ENCODE results near the gene XCR1.
"Not testable (repeated sequence)": the region's sequence is repeated elsewhere in the genome, so short reads cannot be mapped to it uniquely, and the experiment has no call there.

Gene XCR1

DNA sequence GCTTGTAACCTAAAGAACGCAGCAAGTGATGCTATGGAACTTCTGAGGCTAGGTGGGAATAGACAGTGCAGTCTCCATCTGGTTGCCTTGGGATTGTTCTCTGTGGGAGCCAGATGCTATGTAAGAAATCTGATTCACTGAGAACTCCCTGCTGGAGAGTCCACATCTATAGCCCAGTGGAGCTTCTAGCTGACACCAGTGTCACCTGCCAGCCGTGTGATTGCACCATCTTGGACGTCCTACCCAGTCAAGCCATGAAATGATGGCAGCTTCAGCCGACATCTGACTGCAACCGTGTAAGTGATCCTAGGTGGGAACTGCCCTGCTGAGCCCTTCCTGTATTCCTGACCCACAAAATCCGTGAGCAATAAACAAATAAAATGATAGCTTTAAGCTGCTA is 19.2 kb downstream of the XCR1 start:
- no peak overlapping the region for H3K9ac ChIP-seq (ENCODE audit: low read length)
- no peaks in the 10 kb centered on the region for H3K36me3 ChIP-seq (ENCODE audit: low read length)
- H3K79me2 ChIP-seq (ENCODE audit: insufficient read depth, low read length), result no peaks in the 10 kb centered on the region
- TF ChIP-seq, protein P1, sequence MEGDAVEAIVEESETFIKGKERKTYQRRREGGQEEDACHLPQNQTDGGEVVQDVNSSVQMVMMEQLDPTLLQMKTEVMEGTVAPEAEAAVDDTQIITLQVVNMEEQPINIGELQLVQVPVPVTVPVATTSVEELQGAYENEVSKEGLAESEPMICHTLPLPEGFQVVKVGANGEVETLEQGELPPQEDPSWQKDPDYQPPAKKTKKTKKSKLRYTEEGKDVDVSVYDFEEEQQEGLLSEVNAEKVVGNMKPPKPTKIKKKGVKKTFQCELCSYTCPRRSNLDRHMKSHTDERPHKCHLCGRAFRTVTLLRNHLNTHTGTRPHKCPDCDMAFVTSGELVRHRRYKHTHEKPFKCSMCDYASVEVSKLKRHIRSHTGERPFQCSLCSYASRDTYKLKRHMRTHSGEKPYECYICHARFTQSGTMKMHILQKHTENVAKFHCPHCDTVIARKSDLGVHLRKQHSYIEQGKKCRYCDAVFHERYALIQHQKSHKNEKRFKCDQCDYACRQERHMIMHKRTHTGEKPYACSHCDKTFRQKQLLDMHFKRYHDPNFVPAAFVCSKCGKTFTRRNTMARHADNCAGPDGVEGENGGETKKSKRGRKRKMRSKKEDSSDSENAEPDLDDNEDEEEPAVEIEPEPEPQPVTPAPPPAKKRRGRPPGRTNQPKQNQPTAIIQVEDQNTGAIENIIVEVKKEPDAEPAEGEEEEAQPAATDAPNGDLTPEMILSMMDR (IDR thresholded peaks at IDR 0.05; ENCODE audit: insufficient read depth, low read length, poor library complexity, severe bottlenecking), result no peak
- TF ChIP-seq EZH2phosphoT487 (conservative IDR thresholded peaks at IDR 0.05; ENCODE audit: low read length), result no peak
- H3K9me2 ChIP-seq (replicated peaks; ENCODE audit: insufficient read depth, low read length), result no peaks in the 10 kb centered on the region
- no peaks in the 10 kb centered on the region for H3F3A ChIP-seq (ENCODE audit: insufficient read depth)
- no peaks in the 10 kb centered on the region for H3K9me3 ChIP-seq (ENCODE audit: insufficient read depth, low read length)
- no peak overlapping the region for H3K4me3 ChIP-seq (ENCODE audit: insufficient read depth, low read length, poor library complexity, severe bottlenecking)
- no peaks in the 10 kb centered on the region for H4K20me1 ChIP-seq (ENCODE audit: low read depth, low read length)
- H2AFZ ChIP-seq (ENCODE audit: low read depth, low read length, severe bottlenecking), result no peak overlapping the region
- H3K4me2 ChIP-seq (ENCODE audit: low read depth, low read length, poor library complexity, severe bottlenecking), result no peak overlapping the region
- H3K27me3 ChIP-seq (ENCODE audit: low read length), result no peaks in the 10 kb centered on the region
- H3K27ac ChIP-seq (ENCODE audit: low read depth, low read length), result no peak overlapping the region

DNA sequence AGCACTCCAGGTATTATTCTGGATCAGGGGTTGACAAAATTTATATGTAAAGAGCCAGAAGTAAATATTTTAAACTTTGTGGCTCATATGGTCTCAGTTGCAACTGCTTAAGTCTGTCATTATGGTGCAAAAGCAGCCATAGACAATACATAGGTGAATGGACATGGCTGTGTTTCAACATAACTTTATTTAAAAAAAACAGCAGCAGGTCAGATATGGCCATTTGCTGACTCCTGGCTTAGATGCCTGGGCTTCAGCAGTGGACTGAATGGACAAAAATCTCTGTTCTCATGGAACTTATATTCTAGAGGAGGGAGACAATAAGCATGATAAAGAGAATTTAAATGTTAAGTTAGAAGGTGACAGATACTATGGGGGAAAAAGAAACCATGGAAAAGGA is 20.0 kb downstream of the XCR1 start:
- Histone ChIP-seq H2AFZ (ENCODE audit: low read depth, low read length, severe bottlenecking) (no peak overlapping the region), H4K20me1 (ENCODE audit: low read depth, low read length) (no peaks in the 10 kb centered on the region), H3K36me3 (ENCODE audit: low read length) (no peaks in the 10 kb centered on the region), H3K9me3 (ENCODE audit: insufficient read depth, low read length) (no peaks in the 10 kb centered on the region), H3K4me3 (ENCODE audit: insufficient read depth, low read length, poor library complexity, severe bottlenecking) (no peak overlapping the region), H3K4me2 (ENCODE audit: low read depth, low read length, poor library complexity, severe bottlenecking) (no peak overlapping the region), H3K9me2 (replicated peaks; ENCODE audit: insufficient read depth, low read length) (no peaks in the 10 kb centered on the region), H3F3A (ENCODE audit: insufficient read depth) (no peaks in the 10 kb centered on the region), H3K9ac (ENCODE audit: low read length) (no peak overlapping the region), H3K27ac (ENCODE audit: low read depth, low read length) (no peak overlapping the region), H3K79me2 (ENCODE audit: insufficient read depth, low read length) (no peaks in the 10 kb centered on the region), H3K27me3 (ENCODE audit: low read length) (no peaks in the 10 kb centered on the region)
- TF ChIP-seq EZH2phosphoT487 (conservative IDR thresholded peaks at IDR 0.05; ENCODE audit: low read length), result no peak
- TF ChIP-seq, protein P1 (IDR thresholded peaks at IDR 0.05; ENCODE audit: insufficient read depth, low read length, poor library complexity, severe bottlenecking), result no peak

DNA sequence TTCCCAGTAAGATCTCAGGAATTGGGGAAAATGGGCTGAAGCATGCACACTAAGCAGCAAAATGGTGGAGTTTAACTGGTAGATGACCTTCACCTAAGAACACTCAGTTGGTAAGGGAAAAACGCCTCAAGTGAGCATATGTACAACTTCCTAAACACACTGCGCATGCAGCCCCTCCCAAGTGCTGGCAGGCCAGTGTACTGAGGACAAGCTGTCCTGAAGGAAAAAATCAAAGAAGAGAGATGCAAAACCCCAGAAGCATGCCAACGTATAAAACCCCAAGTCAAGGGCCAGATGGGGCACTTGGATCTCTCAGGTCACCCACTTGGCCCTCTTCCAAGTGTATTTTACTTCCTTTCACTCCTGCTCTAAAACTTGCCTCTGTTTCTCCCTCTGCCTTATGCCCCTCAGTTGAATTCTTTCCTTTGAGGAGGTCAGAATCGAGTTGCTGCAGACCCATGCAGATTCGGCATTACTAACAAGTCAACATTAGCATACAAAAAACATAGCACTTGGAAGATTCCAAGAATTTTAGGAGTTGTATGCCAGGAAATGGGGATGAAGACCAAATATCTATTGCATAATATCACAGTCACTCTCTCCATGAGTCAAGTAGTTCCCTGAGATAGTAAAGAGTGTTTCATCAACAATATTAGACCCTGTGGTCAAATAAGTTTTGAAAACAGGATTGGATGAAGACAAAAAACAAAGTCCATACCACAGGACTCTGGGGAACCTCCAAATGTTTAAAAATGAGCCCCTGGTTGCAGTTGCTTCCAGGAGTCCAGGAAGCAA is 20.8 kb downstream of the XCR1 start:
- no peak overlapping the region for H3K4me2 ChIP-seq (ENCODE audit: low read depth, low read length, poor library complexity, severe bottlenecking)
- no peak overlapping the region for H3K9ac ChIP-seq (ENCODE audit: low read length)
- no peaks in the 10 kb centered on the region for H3K36me3 ChIP-seq (ENCODE audit: low read length)
- H2AFZ ChIP-seq (ENCODE audit: low read depth, low read length, severe bottlenecking), result no peak overlapping the region
- H3K79me2 ChIP-seq (ENCODE audit: insufficient read depth, low read length), result no peaks in the 10 kb centered on the region
- no peaks in the 10 kb centered on the region for H3K27me3 ChIP-seq (ENCODE audit: low read length)
- H3K9me3 ChIP-seq (ENCODE audit: insufficient read depth, low read length), result no peaks in the 10 kb centered on the region
- no peaks in the 10 kb centered on the region for H3K9me2 ChIP-seq (replicated peaks; ENCODE audit: insufficient read depth, low read length)
- H3F3A ChIP-seq (ENCODE audit: insufficient read depth), result no peaks in the 10 kb centered on the region
- no peak for TF ChIP-seq EZH2phosphoT487 (conservative IDR thresholded peaks at IDR 0.05; ENCODE audit: low read length)
- TF ChIP-seq, protein P1 (IDR thresholded peaks at IDR 0.05; ENCODE audit: insufficient read depth, low read length, poor library complexity, severe bottlenecking), result no peak
- H4K20me1 ChIP-seq (ENCODE audit: low read depth, low read length), result no peaks in the 10 kb centered on the region
- H3K27ac ChIP-seq (ENCODE audit: low read depth, low read length), result no peak overlapping the region
- no peak overlapping the region for H3K4me3 ChIP-seq (ENCODE audit: insufficient read depth, low read length, poor library complexity, severe bottlenecking)

DNA sequence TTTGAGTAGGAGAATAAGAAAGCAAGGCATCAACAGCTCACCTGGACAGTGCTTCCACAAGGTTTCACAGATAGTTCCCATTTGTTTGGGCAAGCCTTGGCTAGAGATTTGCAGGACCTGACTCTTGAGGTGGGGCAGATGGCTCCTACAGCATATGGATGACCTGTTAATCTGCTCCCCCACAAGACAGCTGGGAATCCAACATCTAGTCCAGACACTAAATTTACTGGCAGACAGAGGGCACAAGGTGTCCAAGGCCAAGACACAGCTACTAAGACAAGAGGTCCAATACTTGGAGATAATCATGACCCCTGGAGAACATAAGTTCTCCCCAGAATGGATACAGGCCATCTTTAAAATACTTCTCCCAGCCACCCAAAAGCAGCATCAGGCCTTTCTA is 23.6 kb downstream of the XCR1 start:
- H3K9me3 ChIP-seq (ENCODE audit: insufficient read depth, low read length); H3K9me2 ChIP-seq (replicated peaks; ENCODE audit: insufficient read depth, low read length); H3K79me2 ChIP-seq (ENCODE audit: insufficient read depth, low read length); H3K4me3 ChIP-seq (ENCODE audit: insufficient read depth, low read length, poor library complexity, severe bottlenecking); H3K27ac ChIP-seq (ENCODE audit: low read depth, low read length); H3K4me2 ChIP-seq (ENCODE audit: low read depth, low read length, poor library complexity, severe bottlenecking); H3K36me3 ChIP-seq (ENCODE audit: low read length); H2AFZ ChIP-seq (ENCODE audit: low read depth, low read length, severe bottlenecking); H4K20me1 ChIP-seq (ENCODE audit: low read depth, low read length); H3K9ac ChIP-seq (ENCODE audit: low read length); H3K27me3 ChIP-seq (ENCODE audit: low read length); H3F3A ChIP-seq (ENCODE audit: insufficient read depth): not testable (repeated sequence)

Data from SU-DHL-6 (cell line).